NB4 (cell line): ENCODE measurements around the gene TEAD1.

Experiments used
- DNase-seq: peaks from one replicate; pipeline ENCODE4 v3.0.0; 2010; ENCODE audit warnings: low read depth
- H3K4me3 ChIP-seq: one replicate; pipeline ENCODE4 v1.5.1; 2011; ENCODE audit warnings: mild to moderate bottlenecking, low read depth, low read length, moderate library complexity
- CTCF ChIP-seq: IDR thresholded peaks from one replicate; pipeline ENCODE4 v1.5.1; 2012; ENCODE audit warnings: low read depth, low read length
- MAX ChIP-seq: IDR thresholded peaks from 2 replicates; pipeline ENCODE4 v1.6.1; 2011; ENCODE audit warnings: low read depth, low read length
- MYC ChIP-seq: IDR thresholded peaks from 2 replicates; pipeline ENCODE4 v1.6.1; 2011; ENCODE audit warnings: low read depth, low read length
- POLR2A ChIP-seq: IDR thresholded peaks from 2 replicates; pipeline ENCODE4 v1.6.1; 2011; ENCODE audit warnings: mild to moderate bottlenecking; ENCODE audit not compliant: insufficient read length; ENCODE audit errors: extremely low read depth

The TEAD1 gene

DNA sequence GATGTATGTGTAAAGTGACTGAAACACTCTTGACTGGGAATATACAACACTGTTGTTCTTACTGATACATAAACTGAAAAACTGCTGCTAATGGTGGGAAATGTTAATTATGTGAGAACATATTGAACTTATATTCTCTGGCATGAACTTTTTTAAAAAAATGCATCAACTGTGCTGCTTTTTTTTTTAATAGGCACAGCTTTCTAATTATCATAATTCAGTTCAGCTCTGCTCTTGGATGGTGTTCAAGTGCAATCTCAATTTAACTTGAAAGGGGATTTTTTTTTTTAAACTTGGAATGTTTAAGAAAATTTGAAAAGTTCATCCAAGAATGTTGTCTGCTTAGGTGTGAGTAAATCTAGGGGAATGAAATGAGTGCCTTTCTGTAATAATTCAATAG is 5.2 kb downstream of the TEAD1 start:
- no peak overlapping the region for H3K4me3 ChIP-seq
- TF ChIP-seq MYC: no peak
- TF ChIP-seq MAX: no peak
- no peak for TF ChIP-seq CTCF
- TF ChIP-seq POLR2A: no peak
- DNase-seq: no peak

GRCh38 chr11:12680246-12680939 is 6.2 kb downstream of the TEAD1 start:
- DNase-seq: peak; percentile 49
- H3K4me3 ChIP-seq: no peak overlapping the region
- TF ChIP-seq MYC (no peak), POLR2A (no peak), CTCF (no peak), MAX (no peak)

DNA sequence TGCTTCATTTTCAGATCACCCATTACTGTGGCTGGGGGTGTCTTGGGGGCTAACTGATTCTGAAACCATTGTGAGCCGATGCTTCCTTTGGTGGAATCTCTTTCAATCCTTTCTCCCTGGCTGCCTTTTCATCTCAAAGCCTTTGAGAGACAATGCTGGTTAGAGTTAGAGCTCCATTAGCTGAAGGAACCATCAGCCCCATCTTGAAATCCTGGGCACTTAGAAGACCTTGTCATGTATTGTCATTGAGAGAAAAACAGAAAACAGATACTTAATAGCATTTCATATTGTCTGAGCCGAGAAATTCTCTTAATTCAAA is 6.7 kb downstream of the TEAD1 start:
- no peak for TF ChIP-seq CTCF
- TF ChIP-seq POLR2A: no peak
- TF ChIP-seq MAX: no peak
- TF ChIP-seq MYC: no peak
- no peak overlapping the region for H3K4me3 ChIP-seq

GRCh38 chr11:12681466-12681865 is 7.2 kb downstream of the TEAD1 start:
- no peak for DNase-seq
- H3K4me3 ChIP-seq: no peak overlapping the region
- TF ChIP-seq POLR2A (no peak), MYC (no peak), MAX (no peak), CTCF (no peak)

More for the DNA sequence above, 6.7 kb downstream of the TEAD1 start:
- DNase-seq: no peak

DNA sequence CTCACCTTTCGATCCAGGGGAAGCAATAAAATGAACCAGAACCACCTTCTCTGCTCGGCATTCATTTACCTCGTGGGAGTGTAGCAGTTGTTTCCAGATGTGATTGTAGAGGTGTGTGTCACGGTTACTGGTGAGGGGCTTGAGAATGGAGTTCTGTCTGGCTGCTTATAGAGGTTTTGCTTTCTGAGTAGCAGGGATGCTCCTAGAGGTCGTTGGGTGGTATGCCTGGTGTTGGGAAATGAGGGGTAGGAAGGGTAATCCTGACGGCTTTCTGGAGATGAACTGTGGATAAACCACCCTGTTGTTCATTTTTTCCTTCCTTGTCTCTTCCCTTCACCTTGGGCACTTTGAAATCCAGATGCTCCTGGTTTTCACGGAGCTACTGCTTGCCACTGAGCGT is 8.1 kb downstream of the TEAD1 start:
- no peak overlapping the region for H3K4me3 ChIP-seq
- no peak for DNase-seq
- TF ChIP-seq CTCF (no peak), POLR2A (no peak), MYC (no peak), MAX (no peak)
